ENCODE measurements around the gene CNPPD1. TPM values are rescaled to one million over a fixed set of nuclear protein-coding genes. Genes with fewer than 3 reads are reported as not detected.

The CNPPD1 gene
- total and polyA plus RNA-seq, 2 of the 8 experiments (the other 6 are each of a cell fraction or from before 2014, with no cell fraction given): 32.9 to 35.9 TPM

DNA sequence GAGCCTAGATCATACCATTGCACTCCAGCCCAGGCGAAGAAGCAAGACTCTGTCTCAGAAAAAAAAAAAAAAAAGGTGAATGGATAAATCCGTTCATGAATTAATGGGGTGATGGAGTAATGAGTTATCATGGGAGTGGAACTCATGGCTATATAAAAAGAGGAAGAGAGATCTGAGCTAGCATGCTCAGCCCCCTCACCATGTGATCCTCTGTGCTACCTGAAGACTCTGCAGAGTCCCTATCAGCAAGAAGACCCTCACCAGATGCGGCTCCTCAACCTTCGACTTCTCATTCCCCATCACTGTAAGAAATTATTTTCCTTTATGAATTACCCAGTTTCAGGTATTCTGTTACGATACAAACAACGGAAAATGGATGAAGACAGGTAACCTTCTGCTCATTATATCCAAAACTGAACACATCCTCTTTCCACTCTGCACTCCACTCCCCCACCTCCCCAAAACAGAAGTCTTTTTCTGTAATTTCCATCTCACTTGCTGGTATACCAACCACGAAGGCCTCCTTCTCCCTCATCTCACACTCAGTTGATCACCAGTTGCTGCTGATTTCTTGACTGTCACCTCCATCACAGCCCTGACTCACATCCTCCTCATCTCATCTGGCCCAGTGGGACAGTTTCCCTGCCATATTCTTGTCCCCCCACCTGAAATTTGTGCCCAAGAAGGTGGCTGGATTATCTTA, 10.2 kb upstream of the CNPPD1 start:
- Histone ChIP-seq H2BK15ac (ENCODE audit: low read length) (no peak overlapping the region), H3K9ac (replicated peaks in 1 of 4; ENCODE audit: extremely low read depth in 1 of 4, low read depth in 3 of 4, low read length in 3 of 4) (no peak overlapping the region), H3K4me2 (ENCODE audit: insufficient read depth in 1 of 2, low read depth in 2 of 2, low read length in 2 of 2) (no peak overlapping the region), H3K14ac (ENCODE audit: insufficient read length) (no peak overlapping the region), H3K4me3 (ENCODE audit: extremely low read depth in 1 of 4, insufficient read depth in 2 of 4, low read depth in 3 of 4, low read length in 4 of 4) (no peak overlapping the region), H3K27ac (ENCODE audit: low read depth, low read length) (no peak overlapping the region), H3K56ac (replicated peaks; ENCODE audit: insufficient read length, low read depth, low read length) (no peak overlapping the region), H2BK20ac (ENCODE audit: low read length) (no peak overlapping the region), H3K9me3 (ENCODE audit: insufficient read depth in 2 of 2, low read depth in 1 of 2, low read length in 1 of 2) (no peaks in the 10 kb centered on the region), H2BK12ac (ENCODE audit: low read depth, low read length) (no peak overlapping the region), H2AK5ac (ENCODE audit: low read depth, low read length) (no peak overlapping the region), H3K27me3 (replicated peaks in 1 of 4; ENCODE audit: control insufficient read depth in 3 of 4, extremely low read depth in 1 of 4, insufficient read depth in 3 of 4, low read length in 3 of 4) (no peaks in the 10 kb centered on the region), H3K4me1 (replicated peaks in 1 of 4; ENCODE audit: control insufficient read depth in 3 of 4, insufficient read depth in 4 of 4, low read length in 3 of 4) (no peaks in the 10 kb centered on the region), H4K20me1 (replicated peaks in 1 of 2; ENCODE audit: control insufficient read depth in 1 of 2, insufficient read depth in 2 of 2, low read length in 2 of 2) (peaks cover 0 to 2% of the 10 kb centered on the region in 2 experiments), H4K8ac (ENCODE audit: extremely low read depth, insufficient read depth, low read length) (no peak overlapping the region), H2BK5ac (ENCODE audit: low read depth, low read length) (no peak overlapping the region), H3K23ac (ENCODE audit: insufficient read length) (no peak overlapping the region), H4K91ac (replicated peaks; ENCODE audit: insufficient read length, low read length) (no peak overlapping the region), H3K23me2 (ENCODE audit: low read depth, low read length) (no peaks in the 10 kb centered on the region), H3K36me3 (ENCODE audit: control insufficient read depth in 2 of 4, insufficient read depth in 4 of 4, low read length in 3 of 4) (peaks cover 4 to 21% (median 10%) of the 10 kb centered on the region in 4 experiments; a peak in 6 of 8 replicates), H4K5ac (ENCODE audit: insufficient read length, low read depth, low read length) (no peak overlapping the region), H3K4ac (replicated peaks; ENCODE audit: insufficient read length, low read depth, low read length) (no peak overlapping the region), H3K79me1 (ENCODE audit: low read depth, low read length) (no peaks in the 10 kb centered on the region), H2AFZ (ENCODE audit: low read length) (no peak overlapping the region), H2BK120ac (replicated peaks; ENCODE audit: low read depth, low read length) (no peak overlapping the region), H3K79me2 (ENCODE audit: control insufficient read depth in 1 of 2, insufficient read depth in 2 of 2, low read length in 2 of 2) (no peaks in the 10 kb centered on the region), H3K18ac (ENCODE audit: extremely low read depth, low read length) (no peak overlapping the region)
- DNase-seq (ENCODE audit: low read depth in 1 of 2, low spot score in 2 of 2): no peak
- 88% methylated on average over 6 of the region's 7 CpGs; no CpG with 5 or more reads in 1 of the 2 experiments for WGBS, 2 experiments (ENCODE audit: extremely low coverage in 1 of 2, insufficient coverage in 1 of 2, insufficient read length in 1 of 2, insufficient replicate concordance in 2 of 2, low coverage in 1 of 2, low lambda C conversion rate in 2 of 2, missing lambda C conversion rate in 1 of 2)
- ChIA-PET POLR2A (ENCODE audit: partially characterized antibody) (no interaction called here), CTCF (ENCODE audit: partially characterized antibody) (no interaction called here)
- FAIRE-seq: no peak
- TF ChIP-seq E2F6 (IDR thresholded peaks at IDR 0.05) (no peak), RXRA (IDR thresholded peaks at IDR 0.05; ENCODE audit: insufficient read depth, low read depth, low read length) (no peak), CBX5 (IDR thresholded peaks at IDR 0.05; ENCODE audit: low read depth, low read length) (no peak), NANOG (IDR thresholded peaks at IDR 0.05; ENCODE audit: insufficient read depth, low read depth, low read length, poor library complexity, severe bottlenecking) (no peak), BCL11A (IDR thresholded peaks at IDR 0.05; ENCODE audit: low read depth in 2 of 2, low read length in 2 of 2) (no peak), SAP30 (IDR thresholded peaks at IDR 0.05; ENCODE audit: insufficient read depth, insufficient replicate concordance, low read length) (no peak), GABPA (IDR thresholded peaks at IDR 0.05; ENCODE audit: borderline replicate concordance, insufficient read depth, low read length) (no peak), ATF2 (IDR thresholded peaks at IDR 0.05; ENCODE audit: low read length) (no peak), EZH2 (IDR thresholded peaks at IDR 0.05; ENCODE audit: low read depth, low read length, severe bottlenecking) (no peak), NRF1 (IDR thresholded peaks at IDR 0.05; ENCODE audit: low read depth, low read length) (no peak)

All from H1 (cell line).